HG03432 (cell line): ENCODE results near the gene GGA3.

Experiments used
- ATAC-seq: cut with Tn5 transposase; IDR thresholded peaks from one replicate; pipeline ENCODE4 v1.9.1; 2021; ENCODE audit warnings: mild to moderate bottlenecking, moderate library complexity; ENCODE audit not compliant: unreplicated experiment

Gene GGA3

DNA sequence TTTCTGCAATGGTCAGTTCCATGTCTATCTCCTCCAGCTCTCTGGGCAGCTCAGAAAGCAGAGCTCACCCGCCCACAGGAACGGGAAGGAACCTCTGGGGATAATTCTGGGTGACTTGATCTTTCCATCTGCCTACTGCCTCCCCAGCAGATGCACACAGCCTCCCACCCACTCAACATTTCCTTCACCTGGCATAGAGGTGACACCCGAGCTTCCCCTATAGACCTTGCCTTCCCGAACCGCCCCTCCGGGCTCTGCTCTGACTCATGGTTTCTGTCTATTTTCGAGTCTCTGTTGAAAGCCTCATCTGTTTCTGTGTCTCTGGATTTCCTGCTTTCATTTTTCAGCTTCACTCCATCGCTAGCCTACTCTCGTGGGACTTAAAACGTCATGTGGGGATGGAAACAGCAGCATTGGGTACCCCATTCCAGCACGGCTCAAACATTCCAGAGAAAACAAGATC is 11.4 kb downstream of the GGA3 start:
- ATAC-seq: peak; percentile 89

DNA sequence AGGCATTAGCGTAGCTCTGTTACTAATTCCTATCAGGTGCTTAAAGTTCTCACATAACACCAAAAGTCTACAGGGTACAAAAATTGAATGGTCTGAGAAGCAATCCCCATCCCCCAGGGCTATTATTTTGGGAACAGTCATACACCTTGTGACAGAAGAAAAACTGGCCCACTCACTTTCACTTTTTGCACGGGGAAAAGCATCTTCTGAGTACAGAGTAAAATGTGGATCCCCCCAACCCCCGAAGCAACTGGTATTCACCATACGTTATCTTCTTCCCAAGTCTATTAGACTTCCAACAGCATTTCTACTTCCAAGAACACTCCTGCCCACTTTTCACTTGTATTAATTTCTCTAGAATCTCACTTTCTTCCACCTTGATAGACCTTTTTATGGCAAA is 11.8 kb downstream of the GGA3 start:
- ATAC-seq: no peak

DNA sequence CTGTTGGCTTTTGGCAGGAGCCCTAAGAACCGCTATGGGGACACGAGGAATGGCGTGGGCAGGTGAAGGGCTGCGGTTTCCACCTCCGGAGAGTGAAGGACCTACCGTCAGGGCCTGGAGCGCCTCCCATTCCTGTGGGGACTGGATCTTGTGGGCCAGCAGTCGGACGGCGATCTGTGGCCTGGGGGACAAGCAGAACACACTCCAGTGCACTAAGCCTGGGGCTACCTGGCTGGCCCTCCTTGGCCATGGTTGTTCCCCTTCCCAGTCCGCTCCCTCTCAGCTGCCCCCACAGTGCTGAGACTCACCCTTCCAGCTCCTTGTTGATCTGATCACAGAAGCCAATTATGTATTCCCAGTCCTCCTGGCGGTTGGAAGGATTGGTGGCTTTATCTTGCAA is 15.0 kb downstream of the GGA3 start:
- no peak for ATAC-seq

DNA sequence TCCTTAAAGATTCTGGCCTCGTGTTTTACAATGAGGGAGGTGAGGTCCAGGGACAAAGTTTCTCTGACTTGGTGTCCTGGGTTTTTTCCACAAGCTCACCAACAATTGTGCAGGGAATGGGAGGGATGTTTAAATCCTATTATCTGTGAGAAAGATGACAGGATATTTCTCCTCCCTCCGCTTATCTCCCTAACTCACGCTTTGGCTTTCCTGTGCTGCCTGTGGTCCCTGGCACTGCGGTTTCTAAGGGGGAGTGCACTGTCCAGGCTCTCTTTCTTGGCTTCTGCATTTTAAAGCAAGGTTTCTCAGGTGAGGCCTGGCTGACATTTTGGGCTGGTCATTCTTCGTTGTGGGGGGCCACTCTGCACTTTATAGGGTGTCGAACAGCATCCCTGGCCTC is 16.4 kb downstream of the GGA3 start:
- no peak for ATAC-seq

DNA sequence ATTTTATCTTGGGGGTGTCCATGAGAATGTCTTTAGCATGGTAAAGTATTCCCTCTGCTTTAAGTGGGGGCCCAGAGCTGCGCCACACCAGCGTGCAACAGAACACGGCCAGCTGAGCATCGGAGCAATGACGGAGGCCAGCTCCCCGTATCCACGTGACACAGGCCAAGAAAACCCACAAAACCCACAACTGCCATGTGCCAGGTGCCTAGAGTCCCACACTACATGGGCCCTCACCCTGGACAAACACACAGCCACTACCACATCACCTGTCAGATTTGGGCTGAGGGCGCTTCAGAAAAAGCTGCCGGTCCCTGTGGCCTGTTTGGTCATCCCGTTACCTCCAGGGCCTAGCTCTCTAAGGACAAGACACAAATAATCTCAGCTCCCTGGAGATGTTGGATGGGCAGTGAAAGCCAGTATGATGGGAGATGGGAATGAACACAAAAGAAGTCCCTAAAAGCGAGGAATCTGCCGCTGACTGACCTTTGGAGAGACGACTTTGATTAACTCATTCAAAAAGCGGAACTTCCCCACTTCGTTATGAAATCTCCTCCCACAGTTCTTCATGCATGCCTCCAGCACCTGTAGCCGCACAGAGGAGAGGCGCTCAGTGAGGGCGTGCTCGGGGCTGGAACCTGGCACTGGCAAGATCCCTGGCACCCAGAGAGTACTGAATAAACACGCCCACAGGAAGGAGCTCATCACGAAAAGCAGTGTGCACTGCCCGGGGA is 17.1 kb downstream of the GGA3 start:
- ATAC-seq: no peak

DNA sequence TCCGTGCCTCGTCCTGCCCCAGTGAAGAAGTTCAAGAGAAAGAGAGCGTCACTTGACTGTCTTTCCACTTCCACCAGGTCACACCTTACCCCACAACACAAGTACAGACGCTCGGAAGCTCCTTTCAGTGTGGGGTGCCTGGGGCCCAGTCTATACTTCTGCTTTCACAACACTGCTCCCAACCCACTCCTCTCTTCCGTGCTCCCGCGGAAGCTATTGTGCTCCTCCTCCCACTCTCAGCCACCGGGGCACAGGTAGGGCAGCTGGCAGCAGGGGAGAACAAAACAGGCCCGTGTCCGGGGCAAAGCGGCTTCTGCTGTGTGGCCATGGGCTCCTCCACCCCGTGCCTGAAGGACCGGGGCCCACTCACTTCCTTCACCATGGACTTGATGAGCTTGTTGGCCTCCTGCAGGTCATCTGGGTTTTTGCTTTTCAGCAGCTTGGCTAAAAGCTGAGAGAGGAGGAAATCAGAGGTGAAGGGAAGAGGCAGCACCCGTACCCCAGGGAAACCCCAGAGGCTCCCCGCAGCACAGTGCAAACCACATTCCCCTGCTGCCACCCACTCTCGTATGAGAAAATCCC is 18.9 kb downstream of the GGA3 start:
- ATAC-seq: no peak

DNA sequence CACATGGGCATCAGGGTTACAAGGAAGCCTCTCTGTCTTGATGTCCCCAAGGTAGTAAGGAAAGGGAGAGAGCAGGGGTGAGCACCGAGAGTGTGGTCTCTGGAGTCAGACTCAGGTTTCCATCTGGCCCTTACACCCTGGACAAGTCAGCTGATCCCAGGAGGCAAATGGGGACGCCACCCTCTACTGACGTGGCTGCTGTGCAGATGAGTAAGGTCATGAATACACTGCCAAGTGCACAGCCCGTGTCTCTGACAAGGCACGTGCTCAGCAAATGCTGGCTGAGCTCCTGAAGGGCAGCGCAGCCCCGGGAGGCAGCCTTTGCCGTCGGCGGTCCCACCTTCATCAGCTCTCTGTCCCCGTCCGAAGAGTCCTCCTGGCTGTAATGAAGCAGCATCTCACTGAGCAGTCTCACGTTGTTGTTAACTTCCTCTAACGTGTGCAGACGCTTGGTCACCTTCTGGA is 19.4 kb downstream of the GGA3 start:
- ATAC-seq: no peak

DNA sequence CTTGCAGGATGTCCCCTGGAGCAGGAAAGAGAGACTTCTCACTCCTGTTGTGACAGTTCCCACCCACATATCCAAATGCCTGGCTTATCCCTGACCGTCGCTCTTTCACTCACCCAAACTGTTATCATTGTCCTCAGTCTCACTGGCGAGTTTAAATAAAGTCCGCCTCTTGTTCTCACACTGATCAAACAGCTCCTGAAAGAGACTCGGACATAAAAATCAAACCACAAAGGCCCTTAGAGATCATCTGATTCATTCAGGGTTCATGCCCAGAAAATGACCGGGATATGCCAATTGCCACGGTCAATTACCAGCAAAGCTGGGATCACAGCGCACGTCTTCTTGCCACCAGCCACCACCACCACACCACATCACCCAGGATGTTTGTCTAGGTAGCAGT is 19.9 kb downstream of the GGA3 start:
- ATAC-seq: no peak

DNA sequence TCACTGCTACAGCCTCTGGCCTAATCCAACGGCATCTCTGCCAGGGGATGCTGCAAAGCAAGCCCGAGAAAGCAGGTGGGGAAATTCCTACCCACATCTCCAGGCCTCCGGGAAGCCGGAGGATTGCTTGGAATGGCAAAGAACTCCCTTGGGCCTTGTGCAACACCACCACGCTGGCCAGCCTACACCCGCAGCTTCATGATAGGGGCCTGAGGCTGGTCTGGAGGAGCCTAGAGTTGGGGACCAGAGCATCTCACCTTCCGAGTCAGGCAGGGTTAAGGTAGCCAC is 20.3 kb downstream of the GGA3 start:
- ATAC-seq: no peak

- no peak for ATAC-seq
These were observed 20.8 kb downstream of the GGA3 start for GRCh38 chr17:75240394-75241142.

DNA sequence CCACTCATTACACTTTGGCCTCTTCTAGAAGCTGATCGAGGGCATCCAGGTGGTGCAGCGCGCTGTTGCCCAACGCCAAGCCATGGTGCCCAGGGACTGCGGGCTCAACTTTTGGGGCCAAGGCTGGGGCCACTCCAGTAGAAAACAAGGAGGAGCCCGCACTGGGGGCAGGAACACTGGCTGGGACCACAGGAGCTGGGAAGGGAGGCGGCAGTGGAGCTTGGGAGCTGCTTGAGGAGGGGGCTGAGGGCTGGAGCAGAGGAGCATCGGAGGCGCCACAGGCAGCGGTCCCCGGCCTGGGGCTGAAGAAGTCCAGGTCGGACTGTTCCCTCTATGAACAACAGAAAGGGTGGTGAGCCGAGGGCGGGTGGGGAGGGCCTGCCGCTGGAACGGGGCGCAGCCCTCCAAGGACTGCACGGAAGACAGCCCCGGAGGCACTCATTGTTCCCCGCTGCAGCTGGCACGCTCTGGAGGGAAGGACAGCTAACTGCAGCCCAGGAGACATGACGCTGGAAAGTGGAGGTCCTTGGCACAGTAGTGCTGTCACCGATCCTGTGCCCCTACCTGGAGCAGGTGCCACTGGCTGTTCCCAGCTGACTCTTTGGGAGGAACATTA is 21.5 kb downstream of the GGA3 start:
- no peak for ATAC-seq

- ATAC-seq: no peak
These were observed 22.2 kb downstream of the GGA3 start for GRCh38 chr17:75239214-75239613.

DNA sequence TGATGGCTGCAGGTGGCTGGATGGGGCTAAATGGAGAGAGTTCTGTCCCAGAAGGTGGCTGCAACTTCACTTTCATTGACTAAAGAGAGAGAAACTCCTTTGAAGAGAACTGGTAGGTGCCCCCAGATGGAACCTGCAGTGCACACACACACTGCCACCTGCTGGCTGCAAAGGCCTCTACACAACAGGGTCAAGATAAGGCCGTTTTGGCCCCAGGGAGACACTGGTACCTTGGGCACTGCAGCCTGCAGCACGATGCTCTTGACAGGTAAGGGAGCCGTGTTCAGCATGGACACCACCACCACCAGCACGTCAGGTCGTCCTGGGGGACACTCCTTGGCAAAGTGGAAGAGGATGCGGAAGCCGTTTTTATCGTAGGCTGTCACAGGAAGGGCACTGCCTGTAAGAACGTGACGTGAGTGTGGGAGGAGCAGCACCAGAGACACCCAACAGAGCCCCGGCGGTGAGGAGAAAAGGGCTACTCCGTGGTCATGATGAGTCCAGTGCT is 22.7 kb downstream of the GGA3 start:
- ATAC-seq: no peak

DNA sequence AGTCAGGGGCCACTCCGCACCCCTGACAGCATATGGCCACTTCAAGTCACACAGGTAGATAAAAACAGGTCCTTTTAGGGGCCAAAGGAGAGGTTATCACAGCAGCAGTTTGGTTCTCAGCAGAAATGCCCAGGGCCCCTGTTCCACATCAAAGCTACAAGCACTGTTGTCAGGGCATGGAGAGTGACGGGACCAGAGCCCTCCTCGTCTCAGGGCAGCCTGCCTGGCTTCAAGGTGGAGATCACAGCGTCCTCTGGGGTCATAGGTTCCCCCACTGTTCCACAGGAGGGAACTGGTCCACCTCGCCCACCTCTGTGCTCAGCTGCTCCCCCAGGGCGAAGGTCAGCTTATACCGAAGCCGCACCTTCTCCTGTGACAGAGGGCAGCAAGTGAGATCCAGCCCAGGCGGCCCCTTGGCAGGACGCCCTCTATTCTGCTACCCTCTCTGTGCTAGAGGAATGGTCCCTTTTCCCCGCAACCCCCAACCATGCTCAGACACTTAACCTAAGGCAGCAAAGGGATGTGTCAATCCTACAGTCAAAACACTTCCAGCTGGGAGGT is 23.3 kb downstream of the GGA3 start:
- no peak for ATAC-seq

GRCh38 chr17:75237100-75238014 is 24.0 kb downstream of the GGA3 start:
- no peak for ATAC-seq

- ATAC-seq: no peak
These were observed 28.6 kb downstream of the GGA3 start for GRCh38 chr17:75232786-75233185.

- ATAC-seq: no peak
These were observed 29.5 kb downstream of the GGA3 start for GRCh38 chr17:75231741-75232464.

DNA sequence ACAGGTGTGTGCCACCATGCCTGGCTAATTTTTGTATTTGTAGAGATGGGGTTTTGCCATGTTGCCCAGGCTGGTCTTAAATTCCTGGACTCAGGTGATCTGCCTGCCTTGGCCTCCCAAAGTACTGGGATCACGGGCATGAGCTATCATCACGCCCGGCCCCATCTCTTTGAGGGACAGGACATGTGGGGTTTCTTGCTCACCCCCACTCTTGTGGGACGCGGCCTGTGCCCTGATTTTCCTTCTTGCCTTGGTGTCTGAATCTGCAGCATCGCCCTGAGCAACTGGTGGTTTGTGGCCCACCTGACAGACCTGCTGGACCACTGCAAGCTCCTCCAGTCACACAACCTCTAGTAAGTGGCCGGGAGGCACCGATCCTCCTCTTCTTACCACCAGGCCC is 30.3 kb downstream of the GGA3 start:
- no peak for ATAC-seq

DNA sequence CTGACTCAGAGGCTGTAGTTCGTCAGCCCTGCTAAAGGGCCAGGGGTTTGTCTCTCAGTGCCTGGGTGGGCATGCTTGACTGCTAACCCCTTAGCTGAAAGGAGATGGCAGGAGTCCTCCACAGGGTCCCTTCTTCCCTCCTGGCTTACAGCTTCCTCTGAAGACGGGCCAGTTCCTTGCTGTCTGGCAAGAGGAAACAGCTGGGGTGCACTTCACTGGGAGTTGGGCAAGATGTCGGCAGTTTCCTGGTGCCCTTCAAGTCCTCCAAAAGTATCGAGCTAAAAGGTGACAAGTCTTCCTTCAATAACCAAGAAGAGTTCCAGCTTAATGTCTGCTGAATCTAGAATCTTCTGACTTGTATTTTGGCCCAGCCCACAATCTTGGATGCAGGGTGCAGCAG is 32.6 kb downstream of the GGA3 start:
- ATAC-seq: no peak

DNA sequence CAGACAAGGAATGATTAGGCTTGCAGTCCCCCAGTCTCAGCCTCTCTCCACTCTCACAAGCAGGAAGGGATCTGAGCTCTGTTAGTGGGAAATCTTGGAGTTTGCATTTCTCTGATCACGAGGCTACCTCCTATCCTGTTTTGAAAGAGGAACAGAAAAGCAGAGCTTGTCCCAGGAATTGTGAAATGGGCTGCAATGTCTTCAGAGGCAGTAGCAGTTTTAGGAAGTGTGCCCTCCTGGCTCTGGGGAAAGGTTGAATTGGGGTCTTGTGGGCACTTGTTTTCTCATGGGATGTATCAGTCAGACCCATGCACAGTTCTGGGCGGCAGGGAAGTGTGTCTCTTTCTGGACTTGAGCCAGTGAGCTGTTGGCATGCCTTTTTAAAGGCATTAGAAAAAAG is 33.1 kb downstream of the GGA3 start:
- ATAC-seq: no peak
